Measurements from ENCODE around the gene NCOA1. TPM values are rescaled to one million over a fixed set of nuclear protein-coding genes. Genes with fewer than 3 reads are reported as not detected.

The NCOA1 gene
- total RNA-seq, 1 donor from 2014 or later: 75.1 TPM

DNA sequence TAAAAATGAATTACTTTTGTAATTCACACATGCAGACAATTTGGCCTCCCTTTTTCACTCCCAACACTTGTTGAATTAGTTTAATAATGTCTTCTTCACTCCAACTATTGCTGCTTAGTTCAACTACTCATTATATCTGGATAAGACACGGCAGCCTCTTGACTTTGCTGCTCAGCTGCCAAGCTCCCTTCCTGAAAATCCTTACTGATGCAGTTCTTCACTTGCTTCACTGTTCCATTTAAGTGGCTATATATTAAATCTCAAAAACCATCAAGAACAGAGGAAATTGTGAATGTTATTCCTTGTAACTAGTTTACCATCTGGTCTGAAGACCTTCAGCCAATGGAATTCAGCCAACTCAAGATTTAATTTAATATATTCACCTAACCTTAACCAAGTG is 127.1 kb downstream of the NCOA1 start:
- TF ChIP-seq, protein P1, sequence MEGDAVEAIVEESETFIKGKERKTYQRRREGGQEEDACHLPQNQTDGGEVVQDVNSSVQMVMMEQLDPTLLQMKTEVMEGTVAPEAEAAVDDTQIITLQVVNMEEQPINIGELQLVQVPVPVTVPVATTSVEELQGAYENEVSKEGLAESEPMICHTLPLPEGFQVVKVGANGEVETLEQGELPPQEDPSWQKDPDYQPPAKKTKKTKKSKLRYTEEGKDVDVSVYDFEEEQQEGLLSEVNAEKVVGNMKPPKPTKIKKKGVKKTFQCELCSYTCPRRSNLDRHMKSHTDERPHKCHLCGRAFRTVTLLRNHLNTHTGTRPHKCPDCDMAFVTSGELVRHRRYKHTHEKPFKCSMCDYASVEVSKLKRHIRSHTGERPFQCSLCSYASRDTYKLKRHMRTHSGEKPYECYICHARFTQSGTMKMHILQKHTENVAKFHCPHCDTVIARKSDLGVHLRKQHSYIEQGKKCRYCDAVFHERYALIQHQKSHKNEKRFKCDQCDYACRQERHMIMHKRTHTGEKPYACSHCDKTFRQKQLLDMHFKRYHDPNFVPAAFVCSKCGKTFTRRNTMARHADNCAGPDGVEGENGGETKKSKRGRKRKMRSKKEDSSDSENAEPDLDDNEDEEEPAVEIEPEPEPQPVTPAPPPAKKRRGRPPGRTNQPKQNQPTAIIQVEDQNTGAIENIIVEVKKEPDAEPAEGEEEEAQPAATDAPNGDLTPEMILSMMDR (IDR thresholded peaks at IDR 0.05; ENCODE audit: partially characterized antibody, unreplicated experiment): no peak
- Mint-ChIP-seq H3K4me1 (ENCODE audit: low read depth, unreplicated experiment) (peaks cover 11% of the 10 kb centered on the region), H3K27ac (ENCODE audit: unreplicated experiment) (no peak overlapping the region), H3K36me3 (ENCODE audit: unreplicated experiment) (no peaks in the 10 kb centered on the region), H3K27me3 (ENCODE audit: unreplicated experiment) (no peaks in the 10 kb centered on the region), H3K4me3 (ENCODE audit: unreplicated experiment) (no peak overlapping the region), H3K9me3 (ENCODE audit: unreplicated experiment) (no peaks in the 10 kb centered on the region)
- no peak for DNase-seq

DNA sequence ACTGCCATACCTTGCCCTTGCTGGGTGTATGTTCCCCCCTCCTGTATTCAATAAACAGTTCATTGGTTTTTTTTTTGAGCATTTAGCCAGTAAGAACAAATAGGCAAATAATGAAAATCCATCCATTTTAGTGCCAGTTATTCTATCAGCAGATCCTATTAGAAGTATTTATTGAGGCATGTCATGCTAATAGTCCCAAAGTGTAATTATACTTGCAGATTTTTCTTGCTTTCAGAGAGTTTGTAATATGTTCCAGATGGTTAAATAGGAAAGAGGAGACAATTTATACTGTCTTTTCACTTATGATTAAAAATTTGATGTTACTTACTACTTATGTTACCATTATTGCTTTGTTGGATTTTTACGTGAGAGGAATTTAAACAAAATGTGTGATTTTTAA is 127.6 kb downstream of the NCOA1 start:
- no peak overlapping the region for H3K27ac Mint-ChIP-seq (ENCODE audit: unreplicated experiment)
- no peak overlapping the region for H3K4me3 Mint-ChIP-seq (ENCODE audit: unreplicated experiment)
- no peak for DNase-seq
- H3K27me3 Mint-ChIP-seq (ENCODE audit: unreplicated experiment): no peaks in the 10 kb centered on the region
- TF ChIP-seq, protein P1 (IDR thresholded peaks at IDR 0.05; ENCODE audit: partially characterized antibody, unreplicated experiment): no peak
- H3K9me3 Mint-ChIP-seq (ENCODE audit: unreplicated experiment): no peaks in the 10 kb centered on the region
- H3K4me1 Mint-ChIP-seq (ENCODE audit: low read depth, unreplicated experiment): peaks cover 10% of the 10 kb centered on the region
- H3K36me3 Mint-ChIP-seq (ENCODE audit: unreplicated experiment): no peaks in the 10 kb centered on the region

DNA sequence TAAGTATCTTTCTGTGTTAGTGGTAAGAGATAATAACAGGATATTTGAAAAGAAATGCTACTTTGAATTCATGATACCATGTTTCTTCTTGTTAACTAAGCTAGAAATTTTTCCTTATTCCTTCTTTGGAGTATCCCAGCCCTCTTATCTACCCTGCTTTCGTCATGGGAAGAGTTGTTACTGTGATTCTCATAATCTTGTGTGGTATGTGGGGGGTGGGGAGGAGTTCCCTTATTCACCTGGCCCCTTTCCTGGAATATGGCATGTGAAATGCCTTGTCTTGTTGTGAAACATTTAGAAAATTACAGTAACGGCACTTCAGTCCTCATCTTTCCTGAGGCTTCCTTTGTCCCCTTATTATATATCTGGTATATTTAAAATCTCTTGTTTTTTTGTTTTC is 129.9 kb downstream of the NCOA1 start:
- no peak for DNase-seq
- Mint-ChIP-seq H3K27me3 (ENCODE audit: unreplicated experiment) (no peaks in the 10 kb centered on the region), H3K9me3 (ENCODE audit: unreplicated experiment) (no peaks in the 10 kb centered on the region), H3K4me3 (ENCODE audit: unreplicated experiment) (no peak overlapping the region), H3K36me3 (ENCODE audit: unreplicated experiment) (no peaks in the 10 kb centered on the region), H3K27ac (ENCODE audit: unreplicated experiment) (no peak overlapping the region), H3K4me1 (ENCODE audit: low read depth, unreplicated experiment) (peaks cover 15% of the 10 kb centered on the region)
- TF ChIP-seq, protein P1 (IDR thresholded peaks at IDR 0.05; ENCODE audit: partially characterized antibody, unreplicated experiment): no peak

DNA sequence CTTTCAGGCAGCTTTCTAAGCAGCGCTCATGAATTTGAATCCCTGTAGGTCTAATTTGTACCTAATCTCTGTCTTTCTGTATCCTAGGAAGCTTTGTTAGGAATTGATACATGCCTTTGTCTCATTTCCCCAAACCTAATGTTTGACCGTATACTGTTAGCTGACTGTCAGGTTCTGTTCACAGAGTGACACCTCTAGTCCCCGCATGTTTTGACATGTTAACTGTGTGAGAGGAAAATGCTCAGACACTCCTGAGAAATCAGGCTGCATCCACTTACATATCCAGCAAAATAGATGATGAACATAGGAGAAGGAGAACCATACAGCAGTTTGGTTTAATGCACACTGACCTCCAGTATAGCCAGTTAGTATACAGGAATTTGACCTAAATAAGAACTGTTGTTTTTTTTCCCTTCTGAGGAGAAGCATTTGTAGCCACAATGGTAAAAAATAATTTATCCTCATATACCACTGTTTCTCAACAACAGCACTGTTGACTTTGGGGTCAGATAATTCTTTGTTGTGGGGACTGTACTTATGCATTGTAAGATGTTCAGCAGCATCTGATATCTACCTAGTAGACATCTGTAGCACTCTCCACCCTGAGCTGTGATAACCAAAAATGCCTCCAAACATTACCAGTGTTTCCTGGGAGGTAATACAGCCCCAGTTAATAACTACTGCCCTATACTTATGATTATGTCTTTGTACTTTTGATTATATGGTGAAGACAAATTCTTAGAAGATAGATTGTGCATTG is 130.9 kb downstream of the NCOA1 start:
- peaks cover 19% of the 10 kb centered on the region for H3K4me1 Mint-ChIP-seq (ENCODE audit: low read depth, unreplicated experiment)
- TF ChIP-seq, protein P1 (IDR thresholded peaks at IDR 0.05; ENCODE audit: partially characterized antibody, unreplicated experiment): no peak
- no peaks in the 10 kb centered on the region for H3K36me3 Mint-ChIP-seq (ENCODE audit: unreplicated experiment)
- no peaks in the 10 kb centered on the region for H3K9me3 Mint-ChIP-seq (ENCODE audit: unreplicated experiment)
- H3K27me3 Mint-ChIP-seq (ENCODE audit: unreplicated experiment): no peaks in the 10 kb centered on the region
- H3K4me3 Mint-ChIP-seq (ENCODE audit: unreplicated experiment): no peak overlapping the region
- no peak for DNase-seq
- H3K27ac Mint-ChIP-seq (ENCODE audit: unreplicated experiment): no peak overlapping the region

DNA sequence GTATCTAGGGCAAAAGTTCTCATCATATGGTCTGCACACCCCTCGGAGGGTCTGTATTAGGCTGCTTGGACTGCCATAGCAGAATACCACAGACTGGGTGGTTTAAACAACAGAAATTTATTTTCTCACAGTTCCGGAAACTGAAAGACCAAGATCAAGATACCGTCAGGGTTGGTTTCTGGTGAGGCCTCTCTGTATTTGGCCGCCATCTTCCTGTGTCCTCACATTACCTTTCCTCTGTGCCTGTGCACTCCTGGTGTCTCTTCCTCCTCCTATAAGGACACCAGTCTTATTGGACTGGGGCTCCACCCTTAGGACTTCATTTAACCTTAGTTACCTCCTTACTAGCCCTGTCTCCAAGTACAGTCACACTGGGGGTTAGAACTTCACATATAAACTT is 132.5 kb downstream of the NCOA1 start:
- H3K27me3 Mint-ChIP-seq (ENCODE audit: unreplicated experiment): no peaks in the 10 kb centered on the region
- peaks cover 16% of the 10 kb centered on the region for H3K4me1 Mint-ChIP-seq (ENCODE audit: low read depth, unreplicated experiment)
- TF ChIP-seq, protein P1 (IDR thresholded peaks at IDR 0.05; ENCODE audit: partially characterized antibody, unreplicated experiment): no peak
- no peak for DNase-seq
- H3K27ac Mint-ChIP-seq (ENCODE audit: unreplicated experiment): no peak overlapping the region
- no peaks in the 10 kb centered on the region for H3K9me3 Mint-ChIP-seq (ENCODE audit: unreplicated experiment)
- H3K4me3 Mint-ChIP-seq (ENCODE audit: unreplicated experiment): no peak overlapping the region
- no peaks in the 10 kb centered on the region for H3K36me3 Mint-ChIP-seq (ENCODE audit: unreplicated experiment)
